ENCODE results near the gene SRD5A1.

The SRD5A1 gene

GRCh38 chr5:6680922-6681321, 47.7 kb downstream of the SRD5A1 start:
- TF ChIP-seq ZFP3 (CRISPR knock-in tag; IDR thresholded peaks at IDR 0.05): no peak
- TF ChIP-seq, protein P1, sequence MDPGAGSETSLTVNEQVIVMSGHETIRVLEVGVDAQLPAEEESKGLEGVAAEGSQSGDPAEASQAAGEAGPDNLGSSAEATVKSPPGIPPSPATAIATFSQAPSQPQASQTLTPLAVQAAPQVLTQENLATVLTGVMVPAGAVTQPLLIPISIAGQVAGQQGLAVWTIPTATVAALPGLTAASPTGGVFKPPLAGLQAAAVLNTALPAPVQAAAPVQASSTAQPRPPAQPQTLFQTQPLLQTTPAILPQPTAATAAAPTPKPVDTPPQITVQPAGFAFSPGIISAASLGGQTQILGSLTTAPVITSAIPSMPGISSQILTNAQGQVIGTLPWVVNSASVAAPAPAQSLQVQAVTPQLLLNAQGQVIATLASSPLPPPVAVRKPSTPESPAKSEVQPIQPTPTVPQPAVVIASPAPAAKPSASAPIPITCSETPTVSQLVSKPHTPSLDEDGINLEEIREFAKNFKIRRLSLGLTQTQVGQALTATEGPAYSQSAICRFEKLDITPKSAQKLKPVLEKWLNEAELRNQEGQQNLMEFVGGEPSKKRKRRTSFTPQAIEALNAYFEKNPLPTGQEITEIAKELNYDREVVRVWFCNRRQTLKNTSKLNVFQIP (CRISPR knock-in tag; IDR thresholded peaks at IDR 0.05; ENCODE audit: borderline replicate concordance, low read depth): no peak
- TF ChIP-seq ZNF565 (CRISPR knock-in tag; conservative IDR thresholded peaks at IDR 0.05; ENCODE audit: low read depth): no peak
- TF ChIP-seq CSRNP3 (CRISPR knock-in tag; IDR thresholded peaks at IDR 0.05): no peak
- TF ChIP-seq GLIS3 (CRISPR knock-in tag; IDR thresholded peaks at IDR 0.05): no peak
- TF ChIP-seq ZNF8 (CRISPR knock-in tag; IDR thresholded peaks at IDR 0.05): no peak
- TF ChIP-seq ARNTL (CRISPR knock-in tag; IDR thresholded peaks at IDR 0.05; ENCODE audit: borderline replicate concordance, low read depth): no peak
- TF ChIP-seq PATZ1 (CRISPR knock-in tag; IDR thresholded peaks at IDR 0.05; ENCODE audit: borderline replicate concordance): no peak
- no peak for TF ChIP-seq ZFP30 (CRISPR knock-in tag; IDR thresholded peaks at IDR 0.05)
- TF ChIP-seq TSHZ2 (CRISPR knock-in tag; IDR thresholded peaks at IDR 0.05): no peak
- no peak for TF ChIP-seq CSDC2 (CRISPR knock-in tag; IDR thresholded peaks at IDR 0.05)
- no peak for TF ChIP-seq OSR1 (CRISPR knock-in tag; IDR thresholded peaks at IDR 0.05)
- TF ChIP-seq RARB (CRISPR knock-in tag; IDR thresholded peaks at IDR 0.05): no peak
- ATAC-seq: no peak

DNA sequence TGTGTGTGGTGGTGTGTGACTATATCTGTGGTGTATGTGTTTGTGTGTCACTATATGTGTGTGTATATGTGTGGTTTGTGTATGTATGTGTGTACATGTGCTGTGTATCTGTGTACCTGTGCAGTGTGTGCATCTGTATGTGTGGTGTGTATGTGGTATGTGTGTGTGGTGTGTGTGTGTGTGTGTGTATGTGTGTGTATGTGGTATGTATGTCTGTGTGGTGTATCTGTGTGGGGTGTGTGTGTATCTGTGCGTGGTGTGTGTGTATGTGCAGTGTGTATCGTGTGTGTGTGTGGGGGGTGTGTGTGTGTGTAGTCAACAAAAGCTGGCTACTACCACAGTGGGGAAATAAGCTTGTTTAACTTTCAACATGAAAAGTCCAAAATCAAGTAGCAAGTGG, 48.4 kb downstream of the SRD5A1 start:
- ATAC-seq: no peak
- TF ChIP-seq TCF4 (CRISPR knock-in tag; IDR thresholded peaks at IDR 0.05; ENCODE audit: borderline replicate concordance): no peak
- TF ChIP-seq OSR1 (CRISPR knock-in tag; IDR thresholded peaks at IDR 0.05): no peak
- no peak for TF ChIP-seq PPARA (CRISPR knock-in tag; IDR thresholded peaks at IDR 0.05; ENCODE audit: borderline replicate concordance)
- TF ChIP-seq, protein P1 (CRISPR knock-in tag; IDR thresholded peaks at IDR 0.05; ENCODE audit: borderline replicate concordance, low read depth): no peak
- no peak for TF ChIP-seq ZNF565 (CRISPR knock-in tag; conservative IDR thresholded peaks at IDR 0.05; ENCODE audit: low read depth)
- TF ChIP-seq ESRRG (CRISPR knock-in tag; IDR thresholded peaks at IDR 0.05): no peak
- TF ChIP-seq ZC3H10 (CRISPR knock-in tag; IDR thresholded peaks at IDR 0.05): no peak
- TF ChIP-seq CREB5 (CRISPR knock-in tag; IDR thresholded peaks at IDR 0.05; ENCODE audit: low read depth): no peak
- TF ChIP-seq ZFP30 (CRISPR knock-in tag; IDR thresholded peaks at IDR 0.05): no peak
- TF ChIP-seq ZNF8 (CRISPR knock-in tag; IDR thresholded peaks at IDR 0.05): no peak
- no peak for TF ChIP-seq TSHZ2 (CRISPR knock-in tag; IDR thresholded peaks at IDR 0.05)

Data from SK-N-SH treated with all-trans-retinoic acid at 6 μM for 48 hours (cell line).